HEK293T (cell line): Measurements from ENCODE around the gene GRM5.

Experiments used
- ARNT ChIP-seq: fragments of 450-650 bp; IDR thresholded peaks from 2 replicates; pipeline ENCODE4 v1.6.1; 2017; ENCODE audit warnings: mild to moderate bottlenecking
- ELF4 ChIP-seq: fragments of 450-650 bp; IDR thresholded peaks from 2 replicates; pipeline ENCODE4 v1.6.1; 2017; ENCODE audit warnings: antibody characterized with exemption
- FOXA1 ChIP-seq: fragments of 450-650 bp; IDR thresholded peaks from 2 replicates; pipeline ENCODE4 v1.6.1; 2016; ENCODE audit warnings: mild to moderate bottlenecking
- FOXK2 ChIP-seq: fragments of 450-650 bp; IDR thresholded peaks from 2 replicates; pipeline ENCODE4 v1.6.1; 2016; ENCODE audit warnings: mild to moderate bottlenecking
- FOXM1 ChIP-seq: fragments of 450-650 bp; IDR thresholded peaks from 2 replicates; pipeline ENCODE4 v1.6.1; 2017; ENCODE audit warnings: mild to moderate bottlenecking, borderline replicate concordance
- HDGF ChIP-seq: fragments of 450-650 bp; IDR thresholded peaks from 2 replicates; pipeline ENCODE4 v1.6.1; 2017; ENCODE audit warnings: antibody characterized with exemption, borderline replicate concordance

DNA sequence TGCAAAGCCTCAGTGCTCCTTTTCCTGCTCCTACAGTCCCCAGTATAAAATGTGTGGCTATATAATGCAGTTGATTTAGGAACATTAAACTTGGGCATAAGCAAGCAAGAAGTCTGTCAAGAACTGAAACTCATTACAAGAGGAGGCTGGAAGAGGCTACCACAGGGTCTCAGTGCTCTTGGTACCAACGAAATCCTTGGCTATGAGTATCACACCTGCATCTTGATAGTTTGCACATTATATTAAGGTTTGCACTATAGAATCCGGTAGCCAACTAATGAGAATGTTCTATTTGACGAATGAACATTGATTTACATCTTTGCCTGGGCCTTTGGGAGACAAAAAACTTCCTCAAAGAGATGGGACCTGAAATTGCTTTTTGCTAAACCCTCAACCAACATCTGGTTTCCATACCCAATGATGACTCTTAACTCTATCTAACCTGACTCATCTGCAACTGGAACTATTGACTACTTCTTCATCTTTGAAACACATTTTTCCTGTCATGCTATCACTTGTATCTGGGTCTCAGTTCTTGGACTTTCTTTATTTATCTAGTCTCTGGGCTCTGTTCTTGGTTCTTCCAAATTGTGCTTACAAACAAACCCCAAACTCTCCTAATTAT lies 521.0 kb downstream of the GRM5 start:
- TF ChIP-seq FOXA1 (no peak), FOXM1 (no peak), HDGF (no peak), FOXK2 (no peak), ARNT (no peak), ELF4 (no peak)
